ENCODE measurements around the gene MMP24OS.

The MMP24OS gene

GRCh38 chr20:35292504-35293285 is 14.8 kb upstream of the MMP24OS start:
- in situ Hi-C loops (cut with MboI; ENCODE audit: low sequenced_read_pairs) = no loop called here

DNA sequence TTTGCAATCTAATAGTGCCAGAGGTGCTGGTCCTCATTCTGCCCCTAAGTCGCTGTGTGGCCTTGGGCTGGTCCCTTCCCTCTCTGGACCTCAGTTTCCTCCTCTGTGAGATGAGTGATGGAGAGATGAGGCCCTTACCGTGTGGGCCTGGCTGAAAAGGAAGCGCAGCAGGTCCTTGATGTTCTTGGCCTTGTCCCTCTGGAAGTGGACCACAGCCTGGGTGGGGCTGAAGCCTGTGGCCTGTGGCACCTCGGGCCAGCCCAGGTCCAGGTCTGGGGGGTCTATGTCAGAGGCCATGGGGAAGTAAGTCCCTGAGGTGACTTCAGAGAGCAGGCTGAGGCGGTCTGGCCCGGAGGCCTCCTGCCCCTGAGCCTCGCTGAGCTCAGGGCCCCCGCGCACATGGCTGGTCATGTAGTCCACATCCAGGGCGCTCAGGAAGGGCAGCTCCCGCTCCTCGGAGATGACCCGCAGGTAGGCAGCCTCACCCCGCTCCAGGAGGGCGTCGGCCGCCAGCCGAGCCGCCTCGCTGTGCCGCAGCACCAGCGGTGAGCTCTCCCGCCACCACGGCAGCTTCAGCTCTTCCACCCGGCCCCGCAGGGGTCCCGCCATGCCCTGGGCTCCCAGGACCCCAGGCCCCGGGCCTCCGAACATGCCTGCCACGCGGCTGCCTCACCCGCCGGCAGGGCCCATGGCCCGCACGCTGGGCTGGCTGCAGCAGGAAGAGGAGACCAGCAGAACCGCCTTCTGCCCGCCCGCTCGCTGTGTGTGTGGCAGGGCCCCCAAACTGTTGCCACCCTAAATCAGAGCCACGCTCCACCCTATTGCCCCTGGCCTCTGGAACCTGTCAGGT is 14.0 kb upstream of the MMP24OS start, which contains the start of gene FAM83C:
Gene FAM83C, minus strand, starts transcription at position 772 of the 850 bp plus-strand sequence. Its CDS starts 121 bp downstream, at position 651.
- in situ Hi-C loops (cut with MboI; ENCODE audit: low sequenced_read_pairs) = no loop called here

DNA sequence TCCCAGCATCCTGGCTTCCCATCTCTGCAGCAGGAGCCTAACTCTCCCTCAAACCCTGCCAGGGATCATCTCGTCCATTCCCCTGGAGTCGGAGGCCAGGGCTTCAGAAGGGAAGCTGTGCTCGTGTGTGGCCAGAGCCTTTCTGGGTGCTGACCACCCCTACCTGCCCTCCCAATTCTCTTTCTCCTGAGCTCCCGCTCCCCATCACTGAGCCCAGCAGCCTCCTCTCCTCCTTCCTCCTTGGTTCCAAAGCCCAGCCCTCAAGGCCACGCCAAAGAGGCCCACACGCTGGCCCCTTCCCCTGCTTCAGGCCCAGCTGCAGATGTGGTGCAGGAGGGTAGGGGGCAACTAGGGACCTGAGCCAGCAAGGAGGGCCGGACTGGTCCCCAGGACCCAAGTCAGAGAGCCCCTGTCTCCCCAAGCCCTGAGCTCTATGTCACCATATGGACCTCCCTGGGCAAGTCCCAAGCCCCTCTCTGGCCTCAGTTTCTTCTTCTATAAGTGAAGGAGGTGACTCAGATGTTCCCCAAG is 13.0 kb upstream of the MMP24OS start:
- in situ Hi-C loops (cut with MboI; ENCODE audit: low sequenced_read_pairs) = no loop called here

- in situ Hi-C loops (cut with MboI; ENCODE audit: low sequenced_read_pairs) = no loop called here
These were observed 12.4 kb upstream of the MMP24OS start for GRCh38 chr20:35290186-35290886.

DNA sequence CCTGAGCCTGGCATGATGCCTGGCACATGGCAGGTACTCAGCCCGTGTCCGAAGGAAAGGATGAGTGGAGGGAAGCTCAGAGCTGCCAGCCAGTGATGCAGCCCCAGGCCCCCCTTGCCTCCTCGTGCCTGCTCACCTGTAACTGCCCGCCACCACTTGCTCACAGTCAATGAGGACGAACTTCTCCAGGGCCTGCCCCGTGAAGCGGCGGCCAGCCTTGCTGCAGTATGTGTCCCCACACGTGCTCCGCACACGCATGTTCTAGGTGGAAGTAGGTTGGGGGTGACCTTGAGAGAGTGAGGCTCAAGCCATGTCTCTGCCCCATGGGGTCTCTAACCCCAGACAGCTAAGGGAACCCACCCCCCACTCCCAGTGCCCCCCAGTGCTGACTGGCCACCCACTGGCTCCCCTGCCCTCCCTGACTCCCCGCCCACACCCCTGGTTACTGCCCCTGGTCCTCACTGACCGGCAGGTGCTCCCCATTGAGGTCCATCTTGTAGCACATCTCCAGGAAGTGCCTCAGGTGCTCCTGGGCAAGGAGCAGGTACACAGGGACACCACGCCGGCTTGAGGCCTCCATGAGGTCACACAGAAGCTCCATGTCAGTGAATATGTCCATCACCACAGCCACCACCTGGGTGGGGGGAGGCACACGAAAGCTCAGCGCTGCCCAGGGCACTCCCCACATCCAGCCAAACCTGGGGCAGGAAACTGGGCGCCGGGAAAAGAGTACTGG is 10.6 kb upstream of the MMP24OS start:
- in situ Hi-C loops (cut with MboI; ENCODE audit: low sequenced_read_pairs) = no loop called here

DNA sequence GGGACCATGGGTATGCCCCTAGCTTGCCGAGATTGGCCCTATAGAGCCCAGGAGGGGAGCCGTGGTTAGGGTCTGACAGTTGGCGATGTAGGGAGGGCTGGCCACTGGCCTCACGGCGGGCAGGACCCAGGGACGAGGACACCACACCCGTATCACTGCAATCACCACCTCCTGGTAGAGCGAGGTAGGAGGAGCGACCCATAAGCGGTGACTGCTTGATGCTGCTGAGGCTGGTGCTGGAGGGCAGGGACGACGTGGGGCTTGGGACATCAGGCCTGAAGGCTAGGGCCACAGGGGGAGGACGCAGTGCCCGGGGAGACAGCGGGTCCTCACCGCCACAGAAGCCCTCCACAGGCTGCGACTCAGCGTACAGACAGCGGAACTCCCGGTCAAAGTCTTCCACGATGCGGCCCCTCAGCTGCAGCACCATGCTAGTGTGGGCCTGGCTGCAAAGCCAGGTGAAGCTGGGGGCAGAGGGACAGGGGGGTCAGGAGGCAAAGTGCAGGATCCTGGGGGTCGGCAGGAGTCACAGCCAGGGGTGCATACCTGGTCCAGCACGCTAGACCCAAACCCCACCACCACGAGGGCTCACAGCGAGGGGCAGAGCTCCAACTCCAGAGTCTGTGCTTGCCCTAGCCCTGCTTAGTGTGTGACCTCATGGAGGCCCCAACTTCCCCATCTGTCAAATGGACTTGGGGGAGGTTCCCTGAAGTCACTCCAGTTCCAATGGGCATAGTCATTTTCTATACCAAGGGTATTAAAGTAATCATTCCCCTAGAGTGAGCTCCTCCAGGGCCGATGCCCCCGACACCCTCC is 9.8 kb upstream of the MMP24OS start:
- in situ Hi-C loops (cut with MboI; ENCODE audit: low sequenced_read_pairs) = no loop called here

DNA sequence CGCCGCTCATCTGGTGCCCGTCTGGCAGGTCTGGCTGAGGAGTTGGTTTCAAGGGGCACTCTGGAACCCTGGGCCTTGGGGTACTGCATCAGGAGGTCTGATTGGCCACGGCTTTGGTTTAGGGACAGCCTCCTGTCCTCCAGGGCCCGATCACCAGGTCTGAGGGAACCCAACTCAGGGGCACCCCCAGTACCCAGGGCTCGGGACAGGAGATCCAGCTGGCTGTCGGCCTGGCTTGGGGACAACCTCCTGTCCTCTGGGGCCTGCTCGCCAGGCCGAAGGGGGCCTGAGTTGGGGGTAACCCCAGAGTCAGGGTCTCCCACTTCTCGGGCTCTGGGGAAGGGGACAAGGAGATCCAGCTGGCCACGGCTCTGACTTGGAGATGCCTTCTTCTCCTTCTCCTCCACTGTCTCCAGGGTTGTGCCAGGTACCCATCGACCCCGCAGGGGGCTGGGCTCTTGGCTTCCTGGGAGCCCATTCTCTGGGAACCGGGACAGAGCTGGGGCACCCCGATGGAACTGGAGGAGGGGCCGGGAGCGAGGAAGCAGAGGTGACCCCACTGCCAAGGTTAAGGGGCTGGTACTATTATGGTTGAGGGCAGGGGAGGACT is 9.1 kb upstream of the MMP24OS start:
- in situ Hi-C loops (cut with MboI; ENCODE audit: low sequenced_read_pairs) = no loop called here

- in situ Hi-C loops (cut with MboI; ENCODE audit: low sequenced_read_pairs) = no loop called here
These were observed 8.4 kb upstream of the MMP24OS start for GRCh38 chr20:35286077-35286898.

- in situ Hi-C loops (cut with MboI; ENCODE audit: low sequenced_read_pairs) = no loop called here
These were observed 7.8 kb upstream of the MMP24OS start for GRCh38 chr20:35285806-35286076.

GRCh38 chr20:35284992-35285805 is 7.3 kb upstream of the MMP24OS start:
- in situ Hi-C loops (cut with MboI; ENCODE audit: low sequenced_read_pairs) = no loop called here

- in situ Hi-C loops (cut with MboI; ENCODE audit: low sequenced_read_pairs) = no loop called here
These were observed 6.5 kb upstream of the MMP24OS start, which contains the start of gene EIF6 for GRCh38 chr20:35284267-35284991. EIF6 (minus strand) TSS chr20:35284772; CDS start chr20:35284487, 285 bp downstream.

DNA sequence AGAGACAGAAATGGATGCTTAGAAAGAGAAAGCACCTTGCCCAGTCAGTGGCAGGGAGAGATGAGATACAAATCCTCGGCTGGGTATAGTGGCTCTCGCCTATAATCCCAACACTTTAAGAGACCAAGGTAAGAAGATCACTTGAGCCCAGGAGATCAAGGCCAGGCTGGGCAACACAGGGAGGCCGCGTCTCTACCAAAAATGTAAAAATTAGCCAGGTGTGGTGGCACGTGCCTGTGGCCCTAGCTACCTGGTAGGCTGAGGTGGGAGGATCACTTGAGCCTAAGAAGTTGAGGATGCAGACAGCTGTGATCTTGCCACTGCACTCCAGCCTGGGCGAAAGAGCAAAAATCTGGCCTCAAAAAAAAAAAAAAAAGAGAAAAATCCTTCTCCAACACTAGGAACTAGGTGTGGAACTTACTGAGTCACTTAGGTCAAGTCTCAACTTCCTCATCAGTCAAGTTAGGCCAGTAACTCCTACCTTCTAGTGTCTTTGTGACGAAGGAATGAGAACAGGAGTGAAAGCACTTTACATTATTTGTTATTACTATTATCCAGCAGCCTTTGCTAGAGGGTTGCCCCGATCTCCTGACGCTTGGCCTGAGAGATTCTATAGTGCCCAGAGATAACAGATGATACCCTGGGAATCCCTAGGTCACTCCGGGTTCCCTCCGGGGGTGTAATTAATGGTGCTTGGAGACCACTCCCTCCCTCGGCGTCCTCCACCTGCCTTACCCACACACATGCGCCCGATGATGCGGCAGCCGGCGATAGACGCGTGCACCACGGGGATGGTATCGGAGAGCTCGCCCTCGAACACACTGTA is 5.7 kb upstream of the MMP24OS start:
- in situ Hi-C loops (cut with MboI; ENCODE audit: low sequenced_read_pairs) = no loop called here

- in situ Hi-C loops (cut with MboI; ENCODE audit: low sequenced_read_pairs) = no loop called here
These were observed 3.7 kb upstream of the MMP24OS start for GRCh38 chr20:35281506-35282101.

DNA sequence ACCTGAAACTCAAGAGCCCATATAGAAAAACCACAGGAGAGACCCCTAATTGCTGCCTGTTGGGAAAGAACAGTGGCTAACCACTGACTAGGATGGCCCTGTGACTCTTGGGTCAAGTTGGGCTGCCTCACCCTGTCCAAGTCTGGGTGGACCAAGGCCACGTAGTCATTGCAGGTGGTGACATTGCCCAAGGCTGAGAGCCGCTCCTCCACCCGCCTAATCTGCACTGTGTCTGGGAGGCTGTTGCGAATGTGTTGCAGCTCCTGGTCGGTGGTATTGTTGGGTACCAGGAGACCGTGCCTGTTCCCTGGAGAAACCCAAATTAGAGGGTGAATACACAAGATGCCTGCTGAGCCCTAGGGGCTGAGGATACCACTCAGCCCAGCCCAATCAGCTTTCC is 2.6 kb upstream of the MMP24OS start:
- in situ Hi-C loops (cut with MboI; ENCODE audit: low sequenced_read_pairs) = no loop called here

DNA sequence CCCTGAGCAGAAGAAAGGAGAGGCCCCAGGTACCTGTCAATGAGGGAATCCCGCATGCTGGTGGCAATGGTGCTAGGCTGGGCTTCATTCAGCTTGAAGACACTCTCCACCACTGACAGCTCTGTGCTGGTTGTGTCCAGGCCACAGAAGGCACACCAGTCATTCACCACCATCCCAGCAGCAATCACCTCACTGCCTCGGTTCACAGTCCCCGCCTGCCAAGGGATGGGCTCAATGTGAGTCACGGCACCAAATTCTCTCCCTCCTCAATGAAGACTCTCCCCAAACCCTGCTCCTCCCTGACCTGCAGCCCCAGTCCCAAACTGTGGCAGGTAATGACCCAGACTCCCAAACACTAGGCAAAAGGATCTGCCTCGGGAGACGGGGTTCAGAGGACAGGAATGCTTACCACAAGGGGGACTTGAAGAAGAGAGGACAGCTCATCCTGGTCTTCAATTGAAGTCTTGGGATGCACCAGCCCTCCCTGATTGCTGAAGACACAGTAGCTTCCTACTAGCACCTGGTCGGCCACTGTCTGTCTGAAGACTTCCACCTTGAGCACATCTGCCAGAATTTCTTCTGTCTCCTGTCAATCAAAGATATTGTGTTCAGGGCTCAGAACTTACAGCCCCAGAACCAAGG is 1.7 kb upstream of the MMP24OS start:
- in situ Hi-C loops (cut with MboI; ENCODE audit: low sequenced_read_pairs) = no loop called here
